Suprapubic skin (tissue), 4 donors: ENCODE results near the gene MTCL1. TPM values are rescaled to one million over a fixed set of nuclear protein-coding genes. Genes with fewer than 3 reads are reported as not detected.

ENCODE experiments used
- DNase-seq, 2 donors: peaks; one replicate each; pipeline ENCODE4 v3.0.0-alpha.2; 2019; ENCODE audit warnings: low spot score in 2 of 2
- H3K27ac ChIP-seq: fragments of 200-600 bp; sonication (generic); one replicate; pipeline ENCODE4 v1.5.1; 2019
- H3K27me3 ChIP-seq: fragments of 200-600 bp; sonication (generic); one replicate; pipeline ENCODE4 v1.5.1; 2019
- H3K36me3 ChIP-seq: fragments of 200-600 bp; sonication (generic); one replicate; pipeline ENCODE4 v1.5.1; 2019
- H3K4me1 ChIP-seq: fragments of 200-600 bp; sonication (generic); one replicate; pipeline ENCODE4 v1.5.1; 2019
- H3K4me3 ChIP-seq: fragments of 200-600 bp; sonication (generic); one replicate; pipeline ENCODE4 v1.5.1; 2019; ENCODE audit warnings: mild to moderate bottlenecking
- H3K9me3 ChIP-seq: fragments of 200-600 bp; sonication (generic); one replicate; pipeline ENCODE4 v1.5.1; 2019
- EP300 ChIP-seq: sonication (generic); formaldehyde crosslinking; IDR thresholded peaks from one replicate; pipeline ENCODE4 v1.6.1; 2017; ENCODE audit warnings: antibody characterized with exemption
- POLR2A ChIP-seq, 2 donors: fragments of 450-650 bp; IDR thresholded peaks; one replicate each; pipeline ENCODE4 v1.6.1; 2017; ENCODE audit warnings: antibody characterized with exemption in 2 of 2, mild to moderate bottlenecking in 2 of 2, moderate library complexity in 2 of 2
- POLR2AphosphoS5 ChIP-seq, 3 donors: sonication (generic); formaldehyde crosslinking; IDR thresholded peaks; one replicate each; pipeline ENCODE4 v1.6.1; 2017; ENCODE audit warnings: antibody characterized with exemption in 3 of 3
- WGBS: methylation state at CpG from one replicate; pipeline ENCODE4 v1.1.5; 2018; 5-methylcytosine and 5-hydroxymethylcytosine counted together
- total RNA-seq, 4 donors: library from RNA; depleted of rRNA; stranded (reverse); fragments of >200 nt; gene quantifications; one replicate each; pipeline ENCODE4 v1.1.0, GENCODE V29; 2016
- TF ChIP-seq, protein P1 (sequence below), 2 donors: fragments of 200-600 bp in 1 of 2; fragments of 450-650 bp in 1 of 2; sonication (generic) in 1 of 2; IDR thresholded peaks; one replicate each; pipeline ENCODE4 v1.5.1; 2016 to 2019; ENCODE audit warnings: antibody characterized with exemption in 2 of 2, mild to moderate bottlenecking in 1 of 2, moderate library complexity in 1 of 2

Gene MTCL1
- total RNA-seq, 4 donors from 2014 or later = 7.0 to 9.4 (median 8.1) TPM

DNA sequence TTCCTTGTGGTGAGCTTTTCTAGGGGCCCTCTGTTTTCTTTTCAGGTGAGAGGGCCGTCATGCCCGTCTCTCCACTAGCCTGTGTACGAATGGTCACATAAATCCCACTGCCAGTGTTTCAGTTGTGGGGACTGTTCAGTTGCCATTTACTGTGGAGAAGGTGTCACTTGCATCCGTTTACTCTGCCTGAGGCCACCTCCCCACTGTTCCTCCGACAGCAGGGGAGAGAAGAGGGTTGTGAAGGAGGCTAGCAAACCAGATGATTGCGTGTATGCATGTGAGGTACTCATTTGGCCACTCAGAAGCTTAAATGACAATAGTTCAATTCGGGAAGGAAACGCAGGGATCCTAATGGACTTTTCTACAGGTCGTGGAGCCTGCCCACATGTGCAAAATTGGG is 3.3 kb downstream of the MTCL1 start:
- H3K27ac ChIP-seq = no peak overlapping the region
- WGBS = 90% methylated on average over 9 of the region's 9 CpGs
- H3K4me3 ChIP-seq = no peak overlapping the region

DNA sequence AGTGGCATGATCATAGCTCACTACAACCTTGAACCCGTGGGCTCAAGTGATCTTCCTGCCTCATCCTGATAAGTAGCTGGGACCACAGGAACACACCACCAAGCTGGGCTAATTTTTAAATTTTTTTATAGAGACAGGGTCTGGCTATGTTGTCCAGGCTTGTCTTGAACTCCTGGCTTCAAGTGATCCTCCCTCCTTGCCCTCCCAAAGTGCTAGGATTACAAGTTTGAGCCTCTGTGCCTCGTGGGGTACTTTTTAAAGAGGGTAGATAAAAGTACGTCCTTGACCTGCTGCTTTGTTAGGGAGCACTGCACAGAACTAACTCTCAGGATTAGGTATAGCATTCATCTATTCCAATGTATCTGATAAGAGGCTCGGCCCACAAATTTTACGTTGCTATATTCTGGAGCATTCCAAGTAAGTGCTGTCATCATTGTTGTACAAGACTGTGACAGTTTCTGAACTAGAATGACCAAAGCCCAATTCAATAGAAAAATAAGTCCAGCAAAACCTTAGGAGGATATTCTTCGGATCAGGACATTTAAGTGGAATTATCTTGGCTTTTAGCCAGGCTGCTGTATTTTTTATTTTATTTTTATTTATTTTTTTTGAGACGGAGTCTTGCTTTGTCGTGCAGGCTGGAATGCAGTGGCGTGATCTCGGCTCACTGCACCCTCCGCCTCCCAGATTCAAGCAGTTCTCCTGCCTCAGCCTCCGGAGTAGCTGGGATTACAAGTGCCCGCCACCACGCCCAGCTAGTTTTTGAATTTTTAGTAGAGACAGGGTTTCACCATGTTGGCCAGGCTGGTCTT is 4.1 kb downstream of the MTCL1 start:
- TF ChIP-seq POLR2AphosphoS5 (IDR thresholded peaks at IDR 0.05) (no peak), EP300 (no peak), POLR2A (IDR thresholded peaks at IDR 0.05) (no peak)
- TF ChIP-seq, protein P1, sequence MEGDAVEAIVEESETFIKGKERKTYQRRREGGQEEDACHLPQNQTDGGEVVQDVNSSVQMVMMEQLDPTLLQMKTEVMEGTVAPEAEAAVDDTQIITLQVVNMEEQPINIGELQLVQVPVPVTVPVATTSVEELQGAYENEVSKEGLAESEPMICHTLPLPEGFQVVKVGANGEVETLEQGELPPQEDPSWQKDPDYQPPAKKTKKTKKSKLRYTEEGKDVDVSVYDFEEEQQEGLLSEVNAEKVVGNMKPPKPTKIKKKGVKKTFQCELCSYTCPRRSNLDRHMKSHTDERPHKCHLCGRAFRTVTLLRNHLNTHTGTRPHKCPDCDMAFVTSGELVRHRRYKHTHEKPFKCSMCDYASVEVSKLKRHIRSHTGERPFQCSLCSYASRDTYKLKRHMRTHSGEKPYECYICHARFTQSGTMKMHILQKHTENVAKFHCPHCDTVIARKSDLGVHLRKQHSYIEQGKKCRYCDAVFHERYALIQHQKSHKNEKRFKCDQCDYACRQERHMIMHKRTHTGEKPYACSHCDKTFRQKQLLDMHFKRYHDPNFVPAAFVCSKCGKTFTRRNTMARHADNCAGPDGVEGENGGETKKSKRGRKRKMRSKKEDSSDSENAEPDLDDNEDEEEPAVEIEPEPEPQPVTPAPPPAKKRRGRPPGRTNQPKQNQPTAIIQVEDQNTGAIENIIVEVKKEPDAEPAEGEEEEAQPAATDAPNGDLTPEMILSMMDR (IDR thresholded peaks at IDR 0.05) = no peak
- H3K4me3 ChIP-seq = no peak overlapping the region

More for the DNA sequence above, 3.3 kb downstream of the MTCL1 start:
- Histone ChIP-seq H3K27me3 (peaks cover 7% of the 10 kb centered on the region), H3K36me3 (no peaks in the 10 kb centered on the region), H3K4me1 (peaks cover 25% of the 10 kb centered on the region), H3K9me3 (no peaks in the 10 kb centered on the region)
- DNase-seq = no peak
- TF ChIP-seq POLR2AphosphoS5 (IDR thresholded peaks at IDR 0.05) = no peak
- no peak for TF ChIP-seq POLR2A (IDR thresholded peaks at IDR 0.05)
- no peak for TF ChIP-seq EP300
- TF ChIP-seq, protein P1 (IDR thresholded peaks at IDR 0.05) = no peak

DNA sequence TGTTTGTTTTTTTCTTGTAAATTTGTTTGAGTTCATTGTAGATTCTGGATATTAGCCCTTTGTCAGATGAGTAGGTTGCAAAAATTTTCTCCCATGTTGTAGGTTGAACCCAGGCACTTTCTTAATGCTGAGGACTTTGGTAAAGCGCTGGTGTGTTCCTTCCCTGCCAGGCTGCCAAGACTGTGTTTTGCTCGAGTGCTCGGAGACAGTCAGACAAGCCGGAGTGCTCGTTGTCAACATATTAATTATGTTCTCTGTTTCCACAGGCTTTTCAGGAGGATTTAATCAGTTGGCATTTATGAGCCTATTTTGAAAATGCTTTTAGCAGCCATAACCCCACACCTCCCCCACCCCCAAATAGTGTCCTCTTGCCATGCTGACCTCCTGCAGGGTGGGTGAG is 6.4 kb downstream of the MTCL1 start:
- 46% methylated on average over 5 of the region's 5 CpGs for WGBS
- no peak overlapping the region for H3K4me3 ChIP-seq
- no peaks in the 10 kb centered on the region for H3K27me3 ChIP-seq
- no peaks in the 10 kb centered on the region for H3K9me3 ChIP-seq
- no peak overlapping the region for H3K27ac ChIP-seq
- no peaks in the 10 kb centered on the region for H3K36me3 ChIP-seq
- TF ChIP-seq POLR2AphosphoS5 (IDR thresholded peaks at IDR 0.05) = no peak
- no peak for TF ChIP-seq EP300
- no peak for TF ChIP-seq POLR2A (IDR thresholded peaks at IDR 0.05)
- TF ChIP-seq, protein P1 (IDR thresholded peaks at IDR 0.05) = no peak
- DNase-seq = no peak
- H3K4me1 ChIP-seq = peaks cover 7% of the 10 kb centered on the region

More for the DNA sequence above, 4.1 kb downstream of the MTCL1 start:
- peaks cover 17% of the 10 kb centered on the region for H3K4me1 ChIP-seq
- peaks cover 6% of the 10 kb centered on the region for H3K27me3 ChIP-seq
- WGBS = 91% methylated on average over 14 of the region's 14 CpGs
- no peak for DNase-seq
- H3K9me3 ChIP-seq = no peaks in the 10 kb centered on the region
- no peak overlapping the region for H3K27ac ChIP-seq
- H3K36me3 ChIP-seq = no peaks in the 10 kb centered on the region

GRCh38 chr18:8713691-8714090 is 8.3 kb downstream of the MTCL1 start:
- TF ChIP-seq, protein P1 (IDR thresholded peaks at IDR 0.05) = no peak
- no peak for TF ChIP-seq POLR2AphosphoS5 (IDR thresholded peaks at IDR 0.05)
- no peak for TF ChIP-seq EP300
- no peak for TF ChIP-seq POLR2A (IDR thresholded peaks at IDR 0.05)
- WGBS = 57% methylated on average over 8 of the region's 8 CpGs
- Histone ChIP-seq H3K9me3 (no peaks in the 10 kb centered on the region), H3K36me3 (no peaks in the 10 kb centered on the region), H3K27ac (no peak overlapping the region), H3K4me3 (no peak overlapping the region), H3K27me3 (no peaks in the 10 kb centered on the region), H3K4me1 (no peaks in the 10 kb centered on the region)
- DNase-seq = no peak

GRCh38 chr18:8715599-8715998 is 10.2 kb downstream of the MTCL1 start:
- no peaks in the 10 kb centered on the region for H3K36me3 ChIP-seq
- H3K27ac ChIP-seq = no peak overlapping the region
- no peak overlapping the region for H3K4me3 ChIP-seq
- no peaks in the 10 kb centered on the region for H3K9me3 ChIP-seq
- no peak for DNase-seq
- 91% methylated on average over 4 of the region's 4 CpGs for WGBS
- no peaks in the 10 kb centered on the region for H3K4me1 ChIP-seq
- H3K27me3 ChIP-seq = no peaks in the 10 kb centered on the region
- TF ChIP-seq, protein P1 (IDR thresholded peaks at IDR 0.05) = no peak
- no peak for TF ChIP-seq POLR2AphosphoS5 (IDR thresholded peaks at IDR 0.05)
- no peak for TF ChIP-seq EP300
- no peak for TF ChIP-seq POLR2A (IDR thresholded peaks at IDR 0.05)
